HCT116 (cell line): ENCODE measurements around the gene C19orf44. TPM values are rescaled to one million over a fixed set of nuclear protein-coding genes. Genes with fewer than 3 reads are reported as not detected.

Experiments
- ATAC-seq: fragments of 200-7000 bp; cut with Tn5 transposase; 2 replicates; pipeline ENCODE4 v1.9.1; 2020; ENCODE audit warnings: mild to moderate bottlenecking, moderate library complexity
- BruUV-seq: library from RNA; stranded (reverse); fragments of 400-500 nt; replicated peaks from 2 replicates; lab custom pipeline; 2021; lab: Mats Ljungman, UMichigan
- CTCF ChIA-PET: fragments of 300-600 bp; sonication (Branson Sonifier 250); formaldehyde crosslinking; loops from one replicate; lab custom pipeline; 2021; ENCODE audit warnings: antibody characterized with exemption; lab: Charles Lee
- POLR2A ChIA-PET: fragments of 300-600, 350-600 bp; sonication (Branson Sonifier 250); formaldehyde crosslinking; loops from one replicate; lab custom pipeline; 2021; ENCODE audit warnings: antibody characterized with exemption; lab: Charles Lee
- RAD21 ChIA-PET, 2 experiments: fragments of 300-600 bp; sonication (Branson Sonifier 250); formaldehyde crosslinking; loops; one replicate each; lab custom pipeline; 2023; ENCODE audit warnings: low total read pairs in 2 of 2; ENCODE audit not compliant: uncharacterized antibody in 2 of 2, unreplicated experiment in 2 of 2, low non-redundant PET in 1 of 2; lab: Charles Lee
- DNase-seq: peaks from one replicate; pipeline ENCODE4 v3.0.0-alpha.2; 2010; ENCODE audit warnings: low read depth, low spot score
- H2AFZ ChIP-seq: fragments of 200-600 bp; shearing (Covaris generic), sonication (generic); 2 replicates; pipeline ENCODE4 v1.6.1; 2017; ENCODE audit warnings: low read depth, mixed run types, mixed read lengths, antibody characterized with exemption, low read length; ENCODE audit not compliant: poor library complexity, severe bottlenecking
- H3K27ac ChIP-seq: 2 replicates; pipeline ENCODE4 v1.5.1; 2012; ENCODE audit warnings: low read depth, low read length
- H3K27me3 ChIP-seq: fragments of 200-600 bp; sonication (generic); 2 replicates; pipeline ENCODE4 v1.6.1; 2016; ENCODE audit warnings: mixed run types, low read length, mixed read lengths; ENCODE audit not compliant: insufficient read depth
- H3K36me3 ChIP-seq, 2 experiments: fragments of 200-500 bp in 1 of 2; fragments of 200-600 bp in 1 of 2; sonication (Bioruptor generic) in 1 of 2; sonication (generic) in 1 of 2; 2 replicates each; pipeline versions ENCODE4 v1.5.1 to v1.6.1; 2014 to 2016; ENCODE audit warnings: low read length in 2 of 2, inconsistent platforms in 1 of 2, mixed read lengths in 1 of 2, mixed run types in 1 of 2; ENCODE audit not compliant: insufficient read depth in 2 of 2, control insufficient read depth in 1 of 2
- H3K4me1 ChIP-seq, 2 experiments: fragments of 200-600 bp in 1 of 2; sonication (generic) in 1 of 2; 2 replicates each; pipeline versions ENCODE4 v1.5.1 to v1.6.1; 2012 to 2017; ENCODE audit warnings: low read length in 2 of 2, inconsistent platforms in 1 of 2, mild to moderate bottlenecking in 1 of 2, mixed read lengths in 1 of 2, mixed run types in 1 of 2, moderate library complexity in 1 of 2; ENCODE audit not compliant: insufficient read depth in 2 of 2, control insufficient read depth in 1 of 2
- H3K4me2 ChIP-seq: fragments of 200-600 bp; sonication (generic); 2 replicates; pipeline ENCODE4 v1.6.1; 2017; ENCODE audit warnings: mixed run types, low read length, mixed read lengths
- H3K4me3 ChIP-seq, 2 experiments: fragments of 200-600 bp in 1 of 2; sonication (generic) in 1 of 2; replicated peaks in 1 of 2; 2 replicates each; pipeline ENCODE4 v1.5.1; 2011 to 2016; ENCODE audit warnings: low read length in 2 of 2, control low read depth in 1 of 2, low read depth in 1 of 2, mild to moderate bottlenecking in 1 of 2, mixed read lengths in 1 of 2, mixed run types in 1 of 2
- H3K79me2 ChIP-seq: fragments of 200-600 bp; sonication (generic); 2 replicates; pipeline ENCODE4 v1.6.1; 2017; ENCODE audit warnings: mild to moderate bottlenecking, mixed run types, low read length, moderate library complexity, mixed read lengths; ENCODE audit not compliant: insufficient read depth
- H3K9ac ChIP-seq: fragments of 200-600 bp; sonication (generic); 2 replicates; pipeline ENCODE4 v1.6.1; 2016; ENCODE audit warnings: low read length, mixed read lengths
- H3K9me2 ChIP-seq: fragments of 200-600 bp; sonication (generic), shearing (Covaris generic); 2 replicates; pipeline ENCODE4 v1.6.1; 2017; ENCODE audit warnings: mixed run types, mild to moderate bottlenecking, moderate library complexity; ENCODE audit not compliant: insufficient read depth
- H3K9me3 ChIP-seq, 2 experiments: fragments of 200-500 bp in 1 of 2; fragments of 200-600 bp in 1 of 2; sonication (Bioruptor generic) in 1 of 2; sonication (generic) in 1 of 2; 2 replicates each; pipeline ENCODE4 v1.6.1; 2014 to 2017; ENCODE audit warnings: low read length in 2 of 2, mixed read lengths in 2 of 2, inconsistent platforms in 1 of 2, low read depth in 1 of 2, mild to moderate bottlenecking in 1 of 2, mixed run types in 1 of 2, moderate library complexity in 1 of 2; ENCODE audit not compliant: control insufficient read depth in 1 of 2, insufficient read depth in 1 of 2
- H4K20me1 ChIP-seq: fragments of 200-600 bp; sonication (generic), shearing (Covaris generic); 2 replicates; pipeline ENCODE4 v1.6.1; 2017; ENCODE audit warnings: mixed run types, mild to moderate bottlenecking, moderate library complexity; ENCODE audit not compliant: insufficient read depth
- CEBPB ChIP-seq: IDR thresholded peaks from 2 replicates; pipeline ENCODE4 v1.6.1; 2012; ENCODE audit warnings: low read depth
- ELF1 ChIP-seq: IDR thresholded peaks from 2 replicates; pipeline ENCODE4 v1.6.1; 2012; ENCODE audit warnings: low read depth, borderline replicate concordance
- EZH2 ChIP-seq: fragments of 200-600 bp; sonication (generic); IDR thresholded peaks from 2 replicates; pipeline ENCODE4 v1.6.1; 2017; ENCODE audit warnings: antibody characterized with exemption, mixed run types
- EZH2phosphoT487 ChIP-seq: fragments of 200-600 bp; IDR thresholded peaks from 2 replicates; pipeline ENCODE4 v1.6.1; 2018; ENCODE audit warnings: antibody characterized with exemption, borderline replicate concordance
- FOSL1 ChIP-seq: IDR thresholded peaks from 2 replicates; pipeline ENCODE4 v1.6.1; 2012; ENCODE audit warnings: low read depth
- JUND ChIP-seq: IDR thresholded peaks from 2 replicates; pipeline ENCODE4 v1.6.1; 2012
- POLR2A ChIP-seq: IDR thresholded peaks from 2 replicates; pipeline ENCODE4 v1.7.0; 2011; ENCODE audit warnings: borderline replicate concordance; ENCODE audit not compliant: insufficient read depth, insufficient read length; ENCODE audit errors: extremely low read depth
- POLR2AphosphoS5 ChIP-seq: IDR thresholded peaks from 2 replicates; pipeline ENCODE4 v1.6.1; 2011; ENCODE audit warnings: mild to moderate bottlenecking, low read depth, low read length, moderate library complexity
- RAD21 ChIP-seq: IDR thresholded peaks from 2 replicates; pipeline ENCODE4 v1.6.1; 2012; ENCODE audit warnings: low read depth, mild to moderate bottlenecking
- SIN3A ChIP-seq: IDR thresholded peaks from 2 replicates; pipeline ENCODE4 v1.6.1; 2012; ENCODE audit warnings: low read depth
- SP1 ChIP-seq: IDR thresholded peaks from 2 replicates; pipeline ENCODE4 v1.6.1; 2012; ENCODE audit warnings: low read depth
- SRF ChIP-seq: IDR thresholded peaks from 2 replicates; pipeline ENCODE4 v1.6.1; 2012; ENCODE audit warnings: low read depth
- TCF7L2 ChIP-seq: IDR thresholded peaks from 2 replicates; pipeline ENCODE4 v1.7.0; 2011; ENCODE audit warnings: borderline replicate concordance, inconsistent platforms; ENCODE audit not compliant: insufficient read depth, insufficient read length; ENCODE audit errors: extremely low read depth
- YY1 ChIP-seq: IDR thresholded peaks from 2 replicates; pipeline ENCODE4 v1.6.1; 2011; ENCODE audit warnings: low read length, low read depth, moderate library complexity, mild to moderate bottlenecking; ENCODE audit not compliant: insufficient replicate concordance; ENCODE audit errors: extremely low read depth
- ZFX ChIP-seq: fragments of 450-650 bp; IDR thresholded peaks from 2 replicates; pipeline ENCODE4 v1.6.1; 2017
- ZNF274 ChIP-seq: fragments of 200-500 bp; sonication (Bioruptor generic); IDR thresholded peaks from 2 replicates; pipeline ENCODE4 v1.6.1; 2014; ENCODE audit warnings: mild to moderate bottlenecking, low read depth, low read length, inconsistent platforms
- intact Hi-C: fragments of 100-400 bp; cut with micrococcal nuclease; formaldehyde crosslinking; loops from 2 replicates; pipeline ENCODE4 v1.10.0; 2022
- total RNA-seq: library from RNA; stranded (reverse); gene quantifications from one replicate; pipeline ENCODE4 v1.2.1, GENCODE V29; 2021; ENCODE audit not compliant: unreplicated experiment
- TF ChIP-seq, protein P1 (sequence below): IDR thresholded peaks from 2 replicates; pipeline ENCODE4 v1.6.1; 2012; ENCODE audit warnings: low read depth
- TF ChIP-seq, protein P2 (sequence below): IDR thresholded peaks from 2 replicates; pipeline ENCODE4 v1.6.1; 2011; ENCODE audit warnings: mild to moderate bottlenecking, low read length, moderate library complexity; ENCODE audit not compliant: insufficient replicate concordance; ENCODE audit errors: extremely low read depth
- TF ChIP-seq, protein P3 (sequence below): IDR thresholded peaks from 2 replicates; pipeline ENCODE4 v1.6.1; 2012
- TF ChIP-seq, protein P4 (sequence below): IDR thresholded peaks from 2 replicates; pipeline ENCODE4 v1.6.1; 2012

C19orf44 gene
- total RNA-seq, 1 experiment from 2014 or later, result 6.8 TPM

DNA sequence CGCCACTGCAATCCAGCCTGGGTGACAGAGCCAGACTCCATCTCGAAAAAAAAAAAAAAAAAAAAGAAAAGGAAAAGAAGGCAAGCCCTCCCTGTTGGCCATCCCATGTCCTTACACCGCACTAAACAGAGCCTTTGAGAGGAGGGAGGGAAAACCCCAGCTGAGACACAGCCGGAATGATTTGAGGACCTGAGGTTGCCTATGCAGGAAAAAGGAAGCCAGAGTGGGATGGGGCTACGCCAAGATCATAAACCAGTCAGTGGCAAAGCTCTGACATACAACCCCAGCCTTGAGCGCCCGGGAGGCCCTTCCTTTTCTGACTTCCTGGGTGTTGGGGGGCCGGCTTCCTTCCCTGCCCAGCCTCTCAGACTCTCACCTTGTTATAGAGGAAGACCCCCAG, 58.6 kb downstream of the C19orf44 start:
- CTCF ChIA-PET, result no interaction called here
- Histone ChIP-seq H2AFZ (no peak overlapping the region), H3K27ac (no peak overlapping the region), H3K79me2 (peaks cover 9% of the 10 kb centered on the region), H3K27me3 (no peaks in the 10 kb centered on the region), H3K4me1 (no peaks in the 10 kb centered on the region), H3K9me2 (no peaks in the 10 kb centered on the region), H3K4me3 (no peak overlapping the region), H3K9me3 (no peaks in the 10 kb centered on the region), H3K36me3 (peaks cover 14 to 28% of the 10 kb centered on the region in 2 experiments; a peak in 3 of 4 replicates), H4K20me1 (no peaks in the 10 kb centered on the region), H3K4me2 (no peak overlapping the region), H3K9ac (no peak overlapping the region)
- intact Hi-C loops, result no loop called here
- no TSS peak for BruUV-seq
- DNase-seq (no peak), ATAC-seq (no peak)
- POLR2A ChIA-PET, result no interaction called here
- RAD21 ChIA-PET, result no interaction called here
- TF ChIP-seq, protein P1, sequence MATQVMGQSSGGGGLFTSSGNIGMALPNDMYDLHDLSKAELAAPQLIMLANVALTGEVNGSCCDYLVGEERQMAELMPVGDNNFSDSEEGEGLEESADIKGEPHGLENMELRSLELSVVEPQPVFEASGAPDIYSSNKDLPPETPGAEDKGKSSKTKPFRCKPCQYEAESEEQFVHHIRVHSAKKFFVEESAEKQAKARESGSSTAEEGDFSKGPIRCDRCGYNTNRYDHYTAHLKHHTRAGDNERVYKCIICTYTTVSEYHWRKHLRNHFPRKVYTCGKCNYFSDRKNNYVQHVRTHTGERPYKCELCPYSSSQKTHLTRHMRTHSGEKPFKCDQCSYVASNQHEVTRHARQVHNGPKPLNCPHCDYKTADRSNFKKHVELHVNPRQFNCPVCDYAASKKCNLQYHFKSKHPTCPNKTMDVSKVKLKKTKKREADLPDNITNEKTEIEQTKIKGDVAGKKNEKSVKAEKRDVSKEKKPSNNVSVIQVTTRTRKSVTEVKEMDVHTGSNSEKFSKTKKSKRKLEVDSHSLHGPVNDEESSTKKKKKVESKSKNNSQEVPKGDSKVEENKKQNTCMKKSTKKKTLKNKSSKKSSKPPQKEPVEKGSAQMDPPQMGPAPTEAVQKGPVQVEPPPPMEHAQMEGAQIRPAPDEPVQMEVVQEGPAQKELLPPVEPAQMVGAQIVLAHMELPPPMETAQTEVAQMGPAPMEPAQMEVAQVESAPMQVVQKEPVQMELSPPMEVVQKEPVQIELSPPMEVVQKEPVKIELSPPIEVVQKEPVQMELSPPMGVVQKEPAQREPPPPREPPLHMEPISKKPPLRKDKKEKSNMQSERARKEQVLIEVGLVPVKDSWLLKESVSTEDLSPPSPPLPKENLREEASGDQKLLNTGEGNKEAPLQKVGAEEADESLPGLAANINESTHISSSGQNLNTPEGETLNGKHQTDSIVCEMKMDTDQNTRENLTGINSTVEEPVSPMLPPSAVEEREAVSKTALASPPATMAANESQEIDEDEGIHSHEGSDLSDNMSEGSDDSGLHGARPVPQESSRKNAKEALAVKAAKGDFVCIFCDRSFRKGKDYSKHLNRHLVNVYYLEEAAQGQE, result no peak
- no peak for TF ChIP-seq ZFX
- no peak for TF ChIP-seq POLR2AphosphoS5
- no peak for TF ChIP-seq EZH2
- no peak for TF ChIP-seq EZH2phosphoT487
- no peak for TF ChIP-seq SIN3A
- TF ChIP-seq, protein P2, sequence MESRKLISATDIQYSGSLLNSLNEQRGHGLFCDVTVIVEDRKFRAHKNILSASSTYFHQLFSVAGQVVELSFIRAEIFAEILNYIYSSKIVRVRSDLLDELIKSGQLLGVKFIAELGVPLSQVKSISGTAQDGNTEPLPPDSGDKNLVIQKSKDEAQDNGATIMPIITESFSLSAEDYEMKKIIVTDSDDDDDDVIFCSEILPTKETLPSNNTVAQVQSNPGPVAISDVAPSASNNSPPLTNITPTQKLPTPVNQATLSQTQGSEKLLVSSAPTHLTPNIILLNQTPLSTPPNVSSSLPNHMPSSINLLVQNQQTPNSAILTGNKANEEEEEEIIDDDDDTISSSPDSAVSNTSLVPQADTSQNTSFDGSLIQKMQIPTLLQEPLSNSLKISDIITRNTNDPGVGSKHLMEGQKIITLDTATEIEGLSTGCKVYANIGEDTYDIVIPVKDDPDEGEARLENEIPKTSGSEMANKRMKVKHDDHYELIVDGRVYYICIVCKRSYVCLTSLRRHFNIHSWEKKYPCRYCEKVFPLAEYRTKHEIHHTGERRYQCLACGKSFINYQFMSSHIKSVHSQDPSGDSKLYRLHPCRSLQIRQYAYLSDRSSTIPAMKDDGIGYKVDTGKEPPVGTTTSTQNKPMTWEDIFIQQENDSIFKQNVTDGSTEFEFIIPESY, result no peak
- TF ChIP-seq CEBPB, result no peak
- no peak for TF ChIP-seq YY1
- no peak for TF ChIP-seq JUND
- TF ChIP-seq, protein P3, sequence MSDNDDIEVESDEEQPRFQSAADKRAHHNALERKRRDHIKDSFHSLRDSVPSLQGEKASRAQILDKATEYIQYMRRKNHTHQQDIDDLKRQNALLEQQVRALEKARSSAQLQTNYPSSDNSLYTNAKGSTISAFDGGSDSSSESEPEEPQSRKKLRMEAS, result no peak
- TF ChIP-seq, protein P4, sequence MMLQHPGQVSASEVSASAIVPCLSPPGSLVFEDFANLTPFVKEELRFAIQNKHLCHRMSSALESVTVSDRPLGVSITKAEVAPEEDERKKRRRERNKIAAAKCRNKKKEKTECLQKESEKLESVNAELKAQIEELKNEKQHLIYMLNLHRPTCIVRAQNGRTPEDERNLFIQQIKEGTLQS, result no peak
- TF ChIP-seq SP1, result no peak
- TF ChIP-seq TCF7L2, result no peak
- no peak for TF ChIP-seq ZNF274
- TF ChIP-seq RAD21, result no peak
- TF ChIP-seq FOSL1, result no peak
- no peak for TF ChIP-seq SRF
- no peak for TF ChIP-seq POLR2A
- no peak for TF ChIP-seq ELF1
